Adipocyte (in vitro differentiated cells): Measurements from ENCODE around the gene ERBB4.

ENCODE experiments used
- DNase-seq: peaks from one replicate; pipeline ENCODE4 v3.0.0-alpha.2; 2015; ENCODE audit warnings: low read depth
- H3K27me3 ChIP-seq: replicated peaks from 2 replicates; pipeline ENCODE4 v1.7.0; 2013; ENCODE audit warnings: mild to moderate bottlenecking, low read length, moderate library complexity; ENCODE audit not compliant: control insufficient read depth, insufficient read depth
- H3K36me3 ChIP-seq: 2 replicates; pipeline ENCODE4 v1.7.0; 2013; ENCODE audit warnings: low read length, mild to moderate bottlenecking, moderate library complexity; ENCODE audit not compliant: control insufficient read depth, insufficient read depth, severe bottlenecking
- H3K4me1 ChIP-seq: 2 replicates; pipeline ENCODE4 v1.7.0; 2013; ENCODE audit warnings: mild to moderate bottlenecking, low read length, moderate library complexity; ENCODE audit not compliant: control insufficient read depth, insufficient read depth
- H3K4me3 ChIP-seq: 2 replicates; pipeline ENCODE4 v1.7.0; 2013; ENCODE audit warnings: mild to moderate bottlenecking, low read length, moderate library complexity
- H3K9ac ChIP-seq: 2 replicates; pipeline ENCODE4 v1.7.0; 2013; ENCODE audit warnings: mild to moderate bottlenecking, low read length, moderate library complexity
- H3K9me3 ChIP-seq: 2 replicates; pipeline ENCODE4 v1.7.0; 2013; ENCODE audit warnings: mild to moderate bottlenecking, low read length, moderate library complexity; ENCODE audit not compliant: control insufficient read depth

ERBB4 gene

GRCh38 chr2:211328126-211328525 is 1210.5 kb downstream of the ERBB4 start:
- Histone ChIP-seq H3K27me3 (no peaks in the 10 kb centered on the region), H3K4me3 (no peak overlapping the region), H3K9ac (no peak overlapping the region), H3K4me1 (no peaks in the 10 kb centered on the region), H3K9me3 (peaks cover 3% of the 10 kb centered on the region), H3K36me3 (no peaks in the 10 kb centered on the region)
- no peak for DNase-seq
